Mesenchymal stem cell (in vitro differentiated cells and primary cell): ENCODE data around the gene MEMO1.
A peak's percentile ranks its signal among the peaks of the same experiment; 100 is the strongest.

ENCODE experiments used
- DNase-seq: peaks from one replicate; pipeline ENCODE4 v3.0.0-alpha.2; 2013
- H2AFZ ChIP-seq: one replicate; pipeline ENCODE4 v1.6.1; 2013; ENCODE audit warnings: low read depth, mild to moderate bottlenecking, control low read depth, inconsistent platforms, low read length, moderate library complexity
- H2AK5ac ChIP-seq: 2 replicates; pipeline ENCODE4 v1.6.1; 2013; ENCODE audit warnings: low read length, moderate library complexity, mild to moderate bottlenecking, inconsistent platforms; ENCODE audit not compliant: severe bottlenecking
- H2BK120ac ChIP-seq: one replicate; pipeline ENCODE4 v1.6.1; 2013; ENCODE audit warnings: low read depth, mild to moderate bottlenecking, inconsistent platforms, low read length, moderate library complexity
- H2BK12ac ChIP-seq, 2 experiments: one replicate each; pipeline ENCODE4 v1.6.1; 2013; ENCODE audit warnings: inconsistent platforms in 2 of 2, low read length in 2 of 2, mild to moderate bottlenecking in 2 of 2, moderate library complexity in 2 of 2, control low read depth in 1 of 2
- H2BK15ac ChIP-seq: one replicate; pipeline ENCODE4 v1.6.1; 2013; ENCODE audit warnings: mild to moderate bottlenecking, low read depth, inconsistent platforms; ENCODE audit not compliant: poor library complexity, severe bottlenecking
- H2BK5ac ChIP-seq: 2 replicates; pipeline ENCODE4 v1.6.1; 2013; ENCODE audit warnings: low read depth, mild to moderate bottlenecking, low read length, control low read depth, inconsistent platforms; ENCODE audit not compliant: poor library complexity, severe bottlenecking
- H3K14ac ChIP-seq, 2 experiments: one replicate each; pipeline ENCODE4 v1.6.1; 2013; ENCODE audit warnings: inconsistent platforms in 2 of 2, low read length in 2 of 2, control low read depth in 1 of 2, mild to moderate bottlenecking in 1 of 2, moderate library complexity in 1 of 2
- H3K18ac ChIP-seq, 2 experiments: one replicate each; pipeline ENCODE4 v1.6.1; 2013; ENCODE audit warnings: inconsistent platforms in 2 of 2, low read length in 2 of 2, control low read depth in 1 of 2, low read depth in 1 of 2, mild to moderate bottlenecking in 1 of 2
- H3K23ac ChIP-seq, 2 experiments: one replicate each; pipeline ENCODE4 v1.6.1; 2013; ENCODE audit warnings: inconsistent platforms in 2 of 2, low read length in 2 of 2, mild to moderate bottlenecking in 2 of 2, moderate library complexity in 2 of 2, control low read depth in 1 of 2
- H3K27ac ChIP-seq: 2 replicates; pipeline ENCODE4 v1.5.1; 2013; ENCODE audit warnings: mild to moderate bottlenecking, moderate library complexity, low read length, control low read depth, inconsistent platforms; ENCODE audit not compliant: poor library complexity, severe bottlenecking
- H3K27me3 ChIP-seq, 2 experiments: 2 replicates each; pipeline versions ENCODE4 v1.6.1 to v1.7.0; 2013; ENCODE audit warnings: low read length in 2 of 2, mild to moderate bottlenecking in 2 of 2, moderate library complexity in 2 of 2, control low read depth in 1 of 2, inconsistent platforms in 1 of 2; ENCODE audit not compliant: control insufficient read depth in 1 of 2, insufficient read depth in 1 of 2
- H3K36me3 ChIP-seq, 2 experiments: 2 replicates each; pipeline versions ENCODE4 v1.6.1 to v1.7.0; 2013; ENCODE audit warnings: low read length in 2 of 2, control low read depth in 1 of 2, inconsistent platforms in 1 of 2, low read depth in 1 of 2, mild to moderate bottlenecking in 1 of 2; ENCODE audit not compliant: insufficient read depth in 2 of 2, control insufficient read depth in 1 of 2
- H3K4ac ChIP-seq, 2 experiments: one replicate each; pipeline ENCODE4 v1.6.1; 2013; ENCODE audit warnings: inconsistent platforms in 2 of 2, low read length in 2 of 2, mild to moderate bottlenecking in 2 of 2, moderate library complexity in 2 of 2, control low read depth in 1 of 2, low read depth in 1 of 2
- H3K4me1 ChIP-seq: 2 replicates; pipeline ENCODE4 v1.6.1; 2013; ENCODE audit warnings: low read depth, low read length, control low read depth; ENCODE audit not compliant: control insufficient read depth, insufficient read depth
- H3K4me2 ChIP-seq: 2 replicates; pipeline ENCODE4 v1.6.1; 2013; ENCODE audit warnings: low read length, mild to moderate bottlenecking, inconsistent platforms; ENCODE audit not compliant: poor library complexity, severe bottlenecking
- H3K4me3 ChIP-seq, 2 experiments: 2 replicates each; pipeline versions ENCODE4 v1.5.1 to v1.7.0; 2013; ENCODE audit warnings: low read length in 2 of 2, mild to moderate bottlenecking in 2 of 2, control low read depth in 1 of 2, low read depth in 1 of 2; ENCODE audit not compliant: insufficient read depth in 1 of 2
- H3K79me1 ChIP-seq: replicated peaks from 2 replicates; pipeline ENCODE4 v1.6.1; 2013; ENCODE audit warnings: mild to moderate bottlenecking, control low read depth, low read length, inconsistent platforms; ENCODE audit not compliant: poor library complexity, severe bottlenecking
- H3K9ac ChIP-seq: 2 replicates; pipeline ENCODE4 v1.7.0; 2013; ENCODE audit warnings: mild to moderate bottlenecking, low read length, moderate library complexity
- H3K9me3 ChIP-seq: 2 replicates; pipeline ENCODE4 v1.7.0; 2013; ENCODE audit warnings: mild to moderate bottlenecking, low read length; ENCODE audit not compliant: control insufficient read depth
- H4K8ac ChIP-seq: one replicate; pipeline ENCODE4 v1.6.1; 2013; ENCODE audit warnings: inconsistent platforms, mild to moderate bottlenecking, low read length, moderate library complexity
- H4K91ac ChIP-seq: one replicate; pipeline ENCODE4 v1.6.1; 2013; ENCODE audit warnings: mild to moderate bottlenecking, low read length, inconsistent platforms
- WGBS: methylation state at CpG from one replicate; pipeline ENCODE4 v1.1.7; 2013; ENCODE audit warnings: mixed read lengths; 5-methylcytosine and 5-hydroxymethylcytosine counted together

MEMO1 gene

GRCh38 chr2:31888550-31888949 lies 122.3 kb downstream of the MEMO1 start:
- Histone ChIP-seq H3K4me3 (no peak overlapping the region), H3K4me2 (no peak overlapping the region), H2AFZ (no peak overlapping the region), H3K23ac (no peak overlapping the region), H3K36me3 (peaks cover 0 to 33% of the 10 kb centered on the region in 2 experiments), H2BK15ac (no peak overlapping the region), H3K9ac (no peak overlapping the region), H3K79me1 (peaks cover 10% of the 10 kb centered on the region), H3K4ac (no peak overlapping the region), H3K18ac (no peak overlapping the region), H3K27ac (no peak overlapping the region), H4K8ac (no peak overlapping the region), H2AK5ac (no peak overlapping the region), H3K4me1 (no peaks in the 10 kb centered on the region), H4K91ac (no peak overlapping the region), H3K14ac (no peak overlapping the region), H3K9me3 (no peaks in the 10 kb centered on the region), H2BK120ac (no peak overlapping the region), H2BK12ac (no peak overlapping the region), H2BK5ac (no peak overlapping the region), H3K27me3 (no peaks in the 10 kb centered on the region)
- WGBS: no CpG with 5 or more reads among the region's 1 CpG
- DNase-seq: peak; percentile 18

- no peaks in the 10 kb centered on the region for H3K9me3 ChIP-seq
- H2AFZ ChIP-seq: no peak overlapping the region
- H3K18ac ChIP-seq: no peak overlapping the region
- no peak overlapping the region for H2BK5ac ChIP-seq
- H3K4me2 ChIP-seq: no peak overlapping the region
- no peak overlapping the region for H2BK12ac ChIP-seq
- H3K27ac ChIP-seq: no peak overlapping the region
- peak; percentile 21 for DNase-seq
- no CpG with 5 or more reads among the region's 2 CpGs for WGBS
- no peak overlapping the region for H3K4me3 ChIP-seq
- no peak overlapping the region for H2BK15ac ChIP-seq
- peaks cover 11% of the 10 kb centered on the region for H3K79me1 ChIP-seq
- no peaks in the 10 kb centered on the region for H3K4me1 ChIP-seq
- H4K91ac ChIP-seq: no peak overlapping the region
- no peak overlapping the region for H2BK120ac ChIP-seq
- no peak overlapping the region for H4K8ac ChIP-seq
- no peak overlapping the region for H3K14ac ChIP-seq
- H2AK5ac ChIP-seq: no peak overlapping the region
- H3K4ac ChIP-seq: no peak overlapping the region
- H3K9ac ChIP-seq: no peak overlapping the region
- peaks cover 4 to 32% of the 10 kb centered on the region in 2 experiments for H3K36me3 ChIP-seq
- no peak overlapping the region for H3K23ac ChIP-seq
- H3K27me3 ChIP-seq: no peaks in the 10 kb centered on the region
Measured at GRCh38 chr2:31886700-31887099, 124.1 kb downstream of the MEMO1 start.

DNA sequence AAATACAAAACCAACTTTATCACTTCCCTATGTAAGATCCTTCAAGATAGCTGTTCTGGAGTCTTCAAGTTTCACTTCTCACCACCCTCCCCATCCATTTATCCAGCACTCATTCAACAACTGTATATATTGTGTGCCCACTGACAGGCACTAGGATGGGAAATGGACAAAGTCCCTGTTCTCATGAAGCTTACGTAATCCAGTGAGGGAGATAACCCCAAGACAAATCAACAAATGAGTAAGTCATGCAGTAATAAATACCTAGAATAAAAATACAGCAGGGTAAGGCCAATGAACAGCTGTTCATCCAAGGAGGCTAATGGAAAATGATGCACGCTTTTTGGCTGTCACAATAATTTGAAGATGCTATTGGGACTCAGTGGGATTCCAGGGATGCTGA lies 133.8 kb downstream of the MEMO1 start:
- Histone ChIP-seq H2BK120ac (no peak overlapping the region), H2BK12ac (no peak overlapping the region), H3K23ac (no peak overlapping the region), H3K4me1 (peaks cover 2% of the 10 kb centered on the region), H4K91ac (no peak overlapping the region), H4K8ac (no peak overlapping the region), H3K27me3 (no peaks in the 10 kb centered on the region), H3K79me1 (peaks cover 11% of the 10 kb centered on the region), H2BK15ac (no peak overlapping the region), H2AK5ac (no peak overlapping the region), H3K14ac (no peak overlapping the region), H3K27ac (no peak overlapping the region), H3K18ac (no peak overlapping the region), H3K9me3 (no peaks in the 10 kb centered on the region), H3K4ac (no peak overlapping the region), H2BK5ac (no peak overlapping the region), H3K4me3 (no peak overlapping the region), H3K4me2 (no peak overlapping the region), H3K36me3 (peaks cover 9 to 33% of the 10 kb centered on the region in 2 experiments), H3K9ac (no peak overlapping the region), H2AFZ (no peak overlapping the region)
- 100% methylated on average over 1 of the region's 2 CpGs for WGBS
- peak; percentile 73 for DNase-seq

DNA sequence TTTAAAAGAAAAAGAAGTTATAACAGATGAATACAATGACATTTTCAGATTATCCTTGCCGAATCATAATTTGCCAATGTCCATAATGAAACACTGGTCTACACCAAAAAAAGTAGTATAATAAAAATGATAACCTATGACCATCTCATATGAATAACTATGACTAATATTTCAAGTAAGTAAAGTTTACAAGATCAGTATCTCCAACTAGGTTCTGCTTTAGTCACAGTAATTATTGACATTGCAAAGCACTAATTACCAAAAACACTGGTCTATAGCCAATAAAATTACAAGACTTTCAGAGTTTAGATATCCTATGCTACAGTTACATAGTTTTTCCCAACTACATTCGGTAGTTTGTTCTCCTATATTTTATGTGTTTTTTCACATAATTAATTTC lies 136.7 kb downstream of the MEMO1 start:
- Histone ChIP-seq H3K79me1 (peaks cover 13% of the 10 kb centered on the region), H4K8ac (no peak overlapping the region), H2BK120ac (no peak overlapping the region), H2BK12ac (no peak overlapping the region), H3K4ac (no peak overlapping the region), H3K4me3 (no peak overlapping the region), H3K14ac (no peak overlapping the region), H3K4me2 (no peak overlapping the region), H3K36me3 (peaks cover 0 to 17% of the 10 kb centered on the region in 2 experiments), H3K23ac (no peak overlapping the region), H3K9ac (no peak overlapping the region), H3K27me3 (no peaks in the 10 kb centered on the region), H3K9me3 (no peaks in the 10 kb centered on the region), H3K4me1 (no peaks in the 10 kb centered on the region), H4K91ac (no peak overlapping the region), H2BK5ac (no peak overlapping the region), H3K27ac (no peak overlapping the region), H2AK5ac (no peak overlapping the region), H3K18ac (no peak overlapping the region), H2BK15ac (no peak overlapping the region), H2AFZ (no peak overlapping the region)
- WGBS: no CpG with 5 or more reads among the region's 2 CpGs
- no peak for DNase-seq
